GM19328 (cell line): ENCODE results near the gene NT5M.

Experiments used
- ATAC-seq: cut with Tn5 transposase; IDR thresholded peaks from one replicate; pipeline ENCODE4 v1.9.1; 2021; ENCODE audit warnings: mild to moderate bottlenecking, moderate library complexity; ENCODE audit not compliant: unreplicated experiment

The NT5M gene

GRCh38 chr17:17353625-17354484 is 50.7 kb downstream of the NT5M start:
- no peak for ATAC-seq

GRCh38 chr17:17354560-17355349 is 51.6 kb downstream of the NT5M start:
- no peak for ATAC-seq

- ATAC-seq: no peak
Observed at GRCh38 chr17:17355426-17355825, 52.3 kb downstream of the NT5M start.

- ATAC-seq: no peak
Observed at GRCh38 chr17:17356149-17356930, 53.2 kb downstream of the NT5M start.

- ATAC-seq: no peak
Observed at GRCh38 chr17:17356931-17357270, 53.7 kb downstream of the NT5M start.

- ATAC-seq: no peak
Observed at GRCh38 chr17:17358060-17358751, 55.0 kb downstream of the NT5M start.

- no peak for ATAC-seq
Observed at GRCh38 chr17:17358866-17359265, 55.7 kb downstream of the NT5M start.

GRCh38 chr17:17359271-17359670 is 56.1 kb downstream of the NT5M start:
- no peak for ATAC-seq

- no peak for ATAC-seq
Observed at GRCh38 chr17:17360087-17360730, 57.0 kb downstream of the NT5M start.

GRCh38 chr17:17361543-17361866 is 58.3 kb downstream of the NT5M start:
- no peak for ATAC-seq

GRCh38 chr17:17361867-17362539 is 58.8 kb downstream of the NT5M start:
- ATAC-seq: no peak

GRCh38 chr17:17362540-17362930 is 59.4 kb downstream of the NT5M start:
- ATAC-seq: no peak

- ATAC-seq: no peak
Observed at GRCh38 chr17:17363638-17364337, 60.6 kb downstream of the NT5M start.

GRCh38 chr17:17364338-17364667 is 61.1 kb downstream of the NT5M start:
- ATAC-seq: no peak

- no peak for ATAC-seq
Observed at GRCh38 chr17:17365476-17366110, 62.4 kb downstream of the NT5M start.

- no peak for ATAC-seq
Observed at GRCh38 chr17:17366235-17366634, 63.1 kb downstream of the NT5M start.

GRCh38 chr17:17366941-17367875 is 64.0 kb downstream of the NT5M start:
- no peak for ATAC-seq

- no peak for ATAC-seq
Observed at GRCh38 chr17:17367931-17368330, 64.8 kb downstream of the NT5M start.
